ENCODE results near the gene PCDHGA9. TPM values are rescaled to one million over a fixed set of nuclear protein-coding genes. Genes with fewer than 3 reads are reported as not detected.

PCDHGA9 gene
- total RNA-seq, 1 experiment from 2014 or later = 13.0 TPM

- Histone ChIP-seq H3K4me3 (ENCODE audit: low read length) (peak overlapping the region; percentile 25; the same call in 1 of the 2 replicates), H3K27ac (ENCODE audit: low read length) (peak overlapping the region; percentile 90), H3K9ac (ENCODE audit: low read length) (no peak overlapping the region), H2AFZ (ENCODE audit: low read length) (no peak overlapping the region), H3K9me2 (replicated peaks; ENCODE audit: insufficient read depth, low read length) (no peaks in the 10 kb centered on the region), H3K36me3 (ENCODE audit: insufficient read depth, low read length) (peaks cover 29% of the 10 kb centered on the region), H3K4me2 (ENCODE audit: low read depth, low read length, poor library complexity, severe bottlenecking) (peak overlapping the region; percentile 42), H3K4me1 (ENCODE audit: low read length) (peaks cover 40% of the 10 kb centered on the region), H3K79me2 (ENCODE audit: low read length) (peaks cover 28% of the 10 kb centered on the region), H3K9me3 (ENCODE audit: low read length) (peaks cover 24% of the 10 kb centered on the region; the same call in 1 of the 2 replicates), H4K20me1 (ENCODE audit: insufficient read depth, low read depth, low read length) (no peaks in the 10 kb centered on the region), H3K27me3 (ENCODE audit: low read length) (no peaks in the 10 kb centered on the region)
- peak; percentile 70 for DNase-seq
Observed at GRCh38 chr5:141362719-141363118, 39.9 kb upstream of the PCDHGA9 start.

- Histone ChIP-seq H3K4me3 (ENCODE audit: low read length) (0 out of 2 replicates have a peak within 1 kb of the TSS, but pooled peaks have one; percentile 25), H3K4me1 (ENCODE audit: low read length) (peaks cover 40% of the 10 kb centered on the region), H3K79me2 (ENCODE audit: low read length) (peaks cover 31% of the 10 kb centered on the region), H3K4me2 (ENCODE audit: low read depth, low read length, poor library complexity, severe bottlenecking) (peak within 1 kb of the TSS; percentile 42), H3K9me2 (replicated peaks; ENCODE audit: insufficient read depth, low read length) (no peaks in the 10 kb centered on the region), H2AFZ (ENCODE audit: low read length) (no peak within 1 kb of the TSS), H4K20me1 (ENCODE audit: insufficient read depth, low read depth, low read length) (no peaks in the 10 kb centered on the region), H3K27me3 (ENCODE audit: low read length) (no peaks in the 10 kb centered on the region), H3K27ac (ENCODE audit: low read length) (peak within 1 kb of the TSS; percentile 90), H3K36me3 (ENCODE audit: insufficient read depth, low read length) (peaks cover 24% of the 10 kb centered on the region), H3K9me3 (ENCODE audit: low read length) (peaks cover 24% of the 10 kb centered on the region; the same call in 1 of the 2 replicates), H3K9ac (ENCODE audit: low read length) (no peak within 1 kb of the TSS)
- DNase-seq = no peak
Observed at GRCh38 chr5:141363952-141364660, 38.5 kb upstream of the PCDHGA9 start, which contains the start of gene PCDHGA5. TSS of gene PCDHGA5 (plus strand) at chr5:141364162. CDS start at chr5:141364331, 169 bp downstream.

- Histone ChIP-seq H3K4me2 (ENCODE audit: low read depth, low read length, poor library complexity, severe bottlenecking) (no peak overlapping the region), H3K4me3 (ENCODE audit: low read length) (no peak overlapping the region), H3K27me3 (ENCODE audit: low read length) (no peaks in the 10 kb centered on the region), H4K20me1 (ENCODE audit: insufficient read depth, low read depth, low read length) (no peaks in the 10 kb centered on the region), H3K9ac (ENCODE audit: low read length) (no peak overlapping the region), H3K4me1 (ENCODE audit: low read length) (peaks cover 42% of the 10 kb centered on the region), H2AFZ (ENCODE audit: low read length) (no peak overlapping the region), H3K9me3 (ENCODE audit: low read length) (peaks cover 27% of the 10 kb centered on the region), H3K79me2 (ENCODE audit: low read length) (peaks cover 28% of the 10 kb centered on the region), H3K9me2 (replicated peaks; ENCODE audit: insufficient read depth, low read length) (no peaks in the 10 kb centered on the region), H3K27ac (ENCODE audit: low read length) (no peak overlapping the region), H3K36me3 (ENCODE audit: insufficient read depth, low read length) (peaks cover 29% of the 10 kb centered on the region)
- no peak for DNase-seq
Observed at GRCh38 chr5:141366016-141366896, 36.3 kb upstream of the PCDHGA9 start.

- Histone ChIP-seq H3K9me2 (replicated peaks; ENCODE audit: insufficient read depth, low read length) (no peaks in the 10 kb centered on the region), H3K27me3 (ENCODE audit: low read length) (no peaks in the 10 kb centered on the region), H3K36me3 (ENCODE audit: insufficient read depth, low read length) (peaks cover 47% of the 10 kb centered on the region), H4K20me1 (ENCODE audit: insufficient read depth, low read depth, low read length) (no peaks in the 10 kb centered on the region), H2AFZ (ENCODE audit: low read length) (peak within 1 kb of the TSS; percentile 31), H3K4me2 (ENCODE audit: low read depth, low read length, poor library complexity, severe bottlenecking) (peak within 1 kb of the TSS; percentile 78), H3K4me1 (ENCODE audit: low read length) (peaks cover 26% of the 10 kb centered on the region), H3K79me2 (ENCODE audit: low read length) (peaks cover 51% of the 10 kb centered on the region), H3K4me3 (ENCODE audit: low read length) (peak within 1 kb of the TSS; percentile 62), H3K27ac (ENCODE audit: low read length) (peak within 1 kb of the TSS; percentile 81), H3K9me3 (ENCODE audit: low read length) (peaks cover 47% of the 10 kb centered on the region), H3K9ac (ENCODE audit: low read length) (peak within 1 kb of the TSS; percentile 72)
- DNase-seq = peak; percentile 95
Observed at GRCh38 chr5:141369994-141370848, 32.4 kb upstream of the PCDHGA9 start, which contains the start of gene PCDHGB3. TSS of gene PCDHGB3 (plus strand) at chr5:141370242. CDS start at chr5:141370395, 153 bp downstream.

GRCh38 chr5:141371572-141372475 is 30.8 kb upstream of the PCDHGA9 start:
- Histone ChIP-seq H3K4me2 (ENCODE audit: low read depth, low read length, poor library complexity, severe bottlenecking) (no peak overlapping the region), H3K9ac (ENCODE audit: low read length) (no peak overlapping the region), H3K79me2 (ENCODE audit: low read length) (peaks cover 54% of the 10 kb centered on the region), H3K4me3 (ENCODE audit: low read length) (peak overlapping the region; percentile 17; the same call in 1 of the 2 replicates), H2AFZ (ENCODE audit: low read length) (no peak overlapping the region), H3K27me3 (ENCODE audit: low read length) (no peaks in the 10 kb centered on the region), H3K9me3 (ENCODE audit: low read length) (peaks cover 50% of the 10 kb centered on the region), H3K27ac (ENCODE audit: low read length) (no peak overlapping the region), H4K20me1 (ENCODE audit: insufficient read depth, low read depth, low read length) (no peaks in the 10 kb centered on the region), H3K9me2 (replicated peaks; ENCODE audit: insufficient read depth, low read length) (no peaks in the 10 kb centered on the region), H3K36me3 (ENCODE audit: insufficient read depth, low read length) (peaks cover 47% of the 10 kb centered on the region), H3K4me1 (ENCODE audit: low read length) (peaks cover 26% of the 10 kb centered on the region)
- DNase-seq = no peak

- peaks cover 59% of the 10 kb centered on the region for H3K36me3 ChIP-seq (ENCODE audit: insufficient read depth, low read length)
- no peaks in the 10 kb centered on the region for H4K20me1 ChIP-seq (ENCODE audit: insufficient read depth, low read depth, low read length)
- H3K79me2 ChIP-seq (ENCODE audit: low read length) = peaks cover 65% of the 10 kb centered on the region
- peaks cover 18% of the 10 kb centered on the region for H3K4me1 ChIP-seq (ENCODE audit: low read length)
- no peak within 1 kb of the TSS for H3K27ac ChIP-seq (ENCODE audit: low read length)
- H2AFZ ChIP-seq (ENCODE audit: low read length) = no peak within 1 kb of the TSS
- no peaks in the 10 kb centered on the region for H3K9me2 ChIP-seq (replicated peaks; ENCODE audit: insufficient read depth, low read length)
- H3K4me2 ChIP-seq (ENCODE audit: low read depth, low read length, poor library complexity, severe bottlenecking) = no peak within 1 kb of the TSS
- no peaks in the 10 kb centered on the region for H3K27me3 ChIP-seq (ENCODE audit: low read length)
- no peak within 1 kb of the TSS for H3K9ac ChIP-seq (ENCODE audit: low read length)
- H3K4me3 ChIP-seq (ENCODE audit: low read length) = 0 out of 2 replicates have a peak within 1 kb of the TSS, but pooled peaks have one; percentile 17
- DNase-seq = no peak
- peaks cover 59% of the 10 kb centered on the region for H3K9me3 ChIP-seq (ENCODE audit: low read length)
Observed at GRCh38 chr5:141373673-141374317, 28.8 kb upstream of the PCDHGA9 start, which contains the start of gene PCDHGA6. TSS of gene PCDHGA6 (plus strand) at chr5:141373891. CDS start at chr5:141374084, 193 bp downstream.
